Psoas muscle (tissue), 8 donors: Measurements from ENCODE around the gene ZFP57. TPM values are rescaled to one million over a fixed set of nuclear protein-coding genes. Genes with fewer than 3 reads are reported as not detected.

Experiments
- ATAC-seq, 4 donors: fragments of 200-7000 bp; cut with Tn5 transposase; one replicate each; pipeline ENCODE4 v1.9.1; 2020; ENCODE audit warnings: moderate library complexity in 3 of 4, mild to moderate bottlenecking in 2 of 4
- DNase-seq, 2 donors: peaks; one replicate each; pipeline ENCODE4 v3.0.0-alpha.2; 2020
- H3K27ac ChIP-seq: fragments of 200-600 bp; one replicate; pipeline ENCODE4 v1.8.0; 2022
- H3K27me3 ChIP-seq, 3 donors: fragments of 200-600 bp in 1 of 3; one replicate each; pipeline versions ENCODE4 v1.6.1 to v1.8.0; 2013 to 2022; ENCODE audit warnings: low read length in 2 of 3, mild to moderate bottlenecking in 2 of 3, moderate library complexity in 1 of 3; ENCODE audit not compliant: insufficient read depth in 3 of 3
- H3K36me3 ChIP-seq, 2 donors: fragments of 200-600 bp in 1 of 2; one replicate each; pipeline versions ENCODE4 v1.6.1 to v1.8.0; 2013 to 2022; ENCODE audit warnings: low read depth in 1 of 2, mild to moderate bottlenecking in 1 of 2, moderate library complexity in 1 of 2; ENCODE audit not compliant: insufficient read depth in 1 of 2
- H3K4me1 ChIP-seq: fragments of 200-600 bp; one replicate; pipeline ENCODE4 v1.8.0; 2022
- H3K4me3 ChIP-seq: fragments of 200-600 bp; one replicate; pipeline ENCODE4 v1.8.0; 2022; ENCODE audit warnings: mild to moderate bottlenecking
- H3K9me3 ChIP-seq: fragments of 200-600 bp; one replicate; pipeline ENCODE4 v1.8.0; 2022
- WGBS, 3 donors: extraction: QIAGEN DNeasy Blood & Tissue Kit; methylation state at CpG; one replicate each; pipeline versions ENCODE4 v1.1.6 to v1.1.7; 2013; 5-methylcytosine and 5-hydroxymethylcytosine counted together
- intact Hi-C, 2 donors: fragments of 100-400 bp; cut with DNase I; formaldehyde crosslinking; loops; one replicate each; pipeline versions ENCODE4 v1.11.0 to v1.14.2; 2022
- polyA plus RNA-seq, 3 donors: library from polyadenylated mRNA; stranded (reverse); fragments of 200-250 nt; gene quantifications; one replicate each; pipeline ENCODE4 v1.2.3, GENCODE V29; 2013
- total RNA-seq, 4 donors: library from RNA; stranded (reverse); fragmentation: NEBNext Ultra II Directional in 2 of 4; extraction: Animal tissue kit (Norgen Biotek cat#: 25700) in 2 of 4; gene quantifications; one replicate each; pipeline versions ENCODE4 v1.2.1 to v1.2.4, GENCODE V29; 2021 to 2023
- TF ChIP-seq, protein P1 (sequence below): fragments of 200-600 bp; IDR thresholded peaks from one replicate; pipeline ENCODE4 v1.8.0; 2022; ENCODE audit warnings: antibody characterized with exemption
- donor health status: healthy with polysubstance abuse.
- donor health status: DM: no; HTN: no; CAD: no; lungs with moderate emphysema.
- donor health status: Bipolar disorder and iron deficiency.
- donor health status: healthy.
- donor health status: DM: yes; HTN: yes; CAD: no.
- donor health status: DM: no; HTN: no; CAD: no.
- donor health status: DM: no; HTN: no; CAD: no.
- donor health status: DM: yes; HTN: yes; CAD: no.

Gene ZFP57
- total and polyA plus RNA-seq, 7 donors, result 0.08 TPM; not detected in 6

GRCh38 chr6:29710281-29710941 lies 29.5 kb upstream of the ZFP57 start:
- TF ChIP-seq, protein P1, sequence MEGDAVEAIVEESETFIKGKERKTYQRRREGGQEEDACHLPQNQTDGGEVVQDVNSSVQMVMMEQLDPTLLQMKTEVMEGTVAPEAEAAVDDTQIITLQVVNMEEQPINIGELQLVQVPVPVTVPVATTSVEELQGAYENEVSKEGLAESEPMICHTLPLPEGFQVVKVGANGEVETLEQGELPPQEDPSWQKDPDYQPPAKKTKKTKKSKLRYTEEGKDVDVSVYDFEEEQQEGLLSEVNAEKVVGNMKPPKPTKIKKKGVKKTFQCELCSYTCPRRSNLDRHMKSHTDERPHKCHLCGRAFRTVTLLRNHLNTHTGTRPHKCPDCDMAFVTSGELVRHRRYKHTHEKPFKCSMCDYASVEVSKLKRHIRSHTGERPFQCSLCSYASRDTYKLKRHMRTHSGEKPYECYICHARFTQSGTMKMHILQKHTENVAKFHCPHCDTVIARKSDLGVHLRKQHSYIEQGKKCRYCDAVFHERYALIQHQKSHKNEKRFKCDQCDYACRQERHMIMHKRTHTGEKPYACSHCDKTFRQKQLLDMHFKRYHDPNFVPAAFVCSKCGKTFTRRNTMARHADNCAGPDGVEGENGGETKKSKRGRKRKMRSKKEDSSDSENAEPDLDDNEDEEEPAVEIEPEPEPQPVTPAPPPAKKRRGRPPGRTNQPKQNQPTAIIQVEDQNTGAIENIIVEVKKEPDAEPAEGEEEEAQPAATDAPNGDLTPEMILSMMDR, result no peak
- intact Hi-C loops, result no loop called here
- 82 to 85% (median 83%) methylated on average over 8 of the region's 8 CpGs for WGBS, 3 donors

DNA sequence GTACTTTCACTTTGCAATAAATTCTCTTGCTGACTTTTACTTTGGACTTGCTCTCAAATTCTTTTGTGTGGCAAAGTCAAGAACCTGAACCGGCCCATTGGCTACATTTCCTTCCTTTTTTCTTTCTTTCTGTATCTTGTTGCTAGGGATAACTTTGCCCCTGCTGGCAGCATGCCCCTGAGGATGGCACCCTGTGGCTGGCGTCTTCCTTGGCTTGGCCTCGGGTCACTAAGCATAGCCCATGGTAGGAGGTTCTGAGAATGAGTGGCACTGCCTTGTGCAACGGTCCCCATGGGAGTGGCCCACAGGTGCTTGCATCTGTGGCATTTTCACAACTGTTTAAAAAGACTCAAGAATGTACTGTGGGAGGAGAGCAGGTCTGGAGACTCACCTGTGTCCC lies 28.2 kb upstream of the ZFP57 start:
- ATAC-seq (no peak), DNase-seq (no peak)
- Histone ChIP-seq H3K4me3 (no peak overlapping the region), H3K36me3 (no peaks in the 10 kb centered on the region), H3K4me1 (no peaks in the 10 kb centered on the region), H3K27ac (no peak overlapping the region), H3K9me3 (no peaks in the 10 kb centered on the region), H3K27me3 (peaks cover 0 to 4% (median 3%) of the 10 kb centered on the region in 3 donors)
- TF ChIP-seq, protein P1, result no peak
- intact Hi-C loops, result loop anchor here in 1 of 2 donors (10.0 kb wide), 1 partner anchor 126 kb away; no protein-coding TSS in a partner anchor
- 17 to 30% (median 28%) methylated on average over 4 of the region's 4 CpGs for WGBS, 3 donors

More at GRCh38 chr6:29710281-29710941, 29.5 kb upstream of the ZFP57 start:
- Histone ChIP-seq H3K27me3 (peaks cover 0 to 4% (median 3%) of the 10 kb centered on the region in 3 donors), H3K4me1 (no peaks in the 10 kb centered on the region), H3K4me3 (no peak overlapping the region), H3K9me3 (no peaks in the 10 kb centered on the region), H3K27ac (no peak overlapping the region), H3K36me3 (no peaks in the 10 kb centered on the region)
- no peak for ATAC-seq
- DNase-seq, result no peak

GRCh38 chr6:29708432-29709179 lies 27.7 kb upstream of the ZFP57 start:
- no peak for ATAC-seq

DNA sequence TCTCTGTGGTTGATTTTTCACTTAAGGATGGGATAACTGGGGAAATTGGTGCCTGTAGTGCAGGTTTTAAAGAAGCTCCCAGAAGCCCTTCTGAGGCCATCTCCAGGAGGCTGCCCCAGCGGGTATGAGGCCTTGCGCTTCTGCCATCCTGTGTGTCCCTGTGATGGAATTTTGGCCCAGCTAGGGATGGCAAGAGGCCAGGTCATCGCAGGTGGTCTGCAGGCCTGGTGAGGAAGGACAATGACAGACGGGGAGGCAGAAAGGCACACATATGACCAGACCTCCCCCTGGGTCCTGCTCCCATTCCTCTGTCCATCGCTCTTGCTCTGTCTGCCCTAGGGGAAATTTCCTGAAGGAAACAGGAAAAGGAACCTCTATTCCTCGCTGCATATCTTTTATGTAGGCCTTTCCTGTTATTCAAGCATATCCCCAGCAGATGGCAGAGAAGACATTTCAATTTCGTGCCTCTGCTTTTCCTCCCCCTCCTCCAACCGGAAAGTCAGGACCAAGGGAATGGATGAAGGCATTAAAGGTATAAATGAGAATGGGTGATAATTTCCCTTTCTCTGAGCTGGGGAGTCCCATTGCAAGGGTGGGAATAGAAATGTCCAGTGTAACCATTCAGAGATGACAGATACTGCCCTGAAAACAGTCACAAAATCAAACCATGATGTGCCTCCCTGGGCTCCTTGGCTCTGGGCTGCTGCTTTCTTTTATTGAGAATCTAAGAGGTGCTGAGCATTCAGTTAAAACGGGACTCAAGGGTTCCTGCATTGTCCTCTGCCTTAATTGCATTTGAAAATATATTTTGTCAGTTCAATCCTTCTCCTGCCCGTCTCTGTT lies 24.7 kb upstream of the ZFP57 start:
- TF ChIP-seq, protein P1, result peak; percentile 46
- Histone ChIP-seq H3K27ac (no peak overlapping the region), H3K4me3 (no peak overlapping the region), H3K9me3 (no peaks in the 10 kb centered on the region), H3K27me3 (peaks cover 0 to 20% (median 4%) of the 10 kb centered on the region in 3 donors), H3K4me1 (no peaks in the 10 kb centered on the region), H3K36me3 (no peaks in the 10 kb centered on the region)
- ATAC-seq, result peak in 2 of 4 donors; percentile 46 to 48
- WGBS, 3 donors, result 27 to 29% (median 27%) methylated on average over 10 of the region's 10 CpGs
- DNase-seq, result no peak
- intact Hi-C loops, result loop anchor here (1.0 to 10.0 kb wide), 2 partner anchors 129 to 130 kb away; no protein-coding TSS in a partner anchor

More at GRCh38 chr6:29708432-29709179, 27.7 kb upstream of the ZFP57 start:
- WGBS, 3 donors, result 63 to 65% (median 64%) methylated on average over 11 of the region's 11 CpGs
- Histone ChIP-seq H3K4me3 (no peak overlapping the region), H3K4me1 (no peaks in the 10 kb centered on the region), H3K36me3 (no peaks in the 10 kb centered on the region), H3K9me3 (no peaks in the 10 kb centered on the region), H3K27ac (no peak overlapping the region), H3K27me3 (peaks cover 0 to 4% (median 3%) of the 10 kb centered on the region in 3 donors)
- intact Hi-C loops, result loop anchor here in 1 of 2 donors (10.0 kb wide), 1 partner anchor 126 kb away; no protein-coding TSS in a partner anchor
- TF ChIP-seq, protein P1, result no peak
- DNase-seq, result no peak
